HEK293T (cell line): ENCODE data around the gene CSF3R.

Source experiments
- ARNT ChIP-seq: fragments of 450-650 bp; IDR thresholded peaks from 2 replicates; pipeline ENCODE4 v1.6.1; 2017; ENCODE audit warnings: mild to moderate bottlenecking
- BHLHE40 ChIP-seq: fragments of 450-650 bp; IDR thresholded peaks from 2 replicates; pipeline ENCODE4 v1.6.1; 2016; ENCODE audit warnings: mild to moderate bottlenecking, moderate library complexity, borderline replicate concordance
- FOXA1 ChIP-seq: fragments of 450-650 bp; IDR thresholded peaks from 2 replicates; pipeline ENCODE4 v1.6.1; 2016; ENCODE audit warnings: mild to moderate bottlenecking
- HDGF ChIP-seq: fragments of 450-650 bp; IDR thresholded peaks from 2 replicates; pipeline ENCODE4 v1.6.1; 2017; ENCODE audit warnings: antibody characterized with exemption, borderline replicate concordance
- L3MBTL2 ChIP-seq: fragments of 450-650 bp; conservative IDR thresholded peaks from 2 replicates; pipeline ENCODE4 v1.6.1; 2016; ENCODE audit warnings: mild to moderate bottlenecking
- LEF1 ChIP-seq: fragments of 450-650 bp; IDR thresholded peaks from 2 replicates; pipeline ENCODE4 v1.6.1; 2017; ENCODE audit warnings: mild to moderate bottlenecking, borderline replicate concordance
- SP1 ChIP-seq: fragments of 450-650 bp; IDR thresholded peaks from 2 replicates; pipeline ENCODE4 v1.6.1; 2017
- SUZ12 ChIP-seq: fragments of 450-650 bp; IDR thresholded peaks from 2 replicates; pipeline ENCODE4 v1.6.1; 2016; ENCODE audit warnings: mild to moderate bottlenecking
- TARDBP ChIP-seq: fragments of 450-650 bp; IDR thresholded peaks from 2 replicates; pipeline ENCODE4 v1.6.1; 2016
- ZNF384 ChIP-seq: fragments of 450-650 bp; IDR thresholded peaks from 2 replicates; pipeline ENCODE4 v1.6.1; 2016

GRCh38 chr1:36420836-36421317 lies 61.8 kb downstream of the CSF3R start:
- TF ChIP-seq FOXA1, result no peak
- TF ChIP-seq SP1, result no peak
- TF ChIP-seq L3MBTL2, result no peak
- no peak for TF ChIP-seq ZNF384
- TF ChIP-seq SUZ12, result no peak
- TF ChIP-seq ARNT, result no peak
- TF ChIP-seq TARDBP, result no peak
- no peak for TF ChIP-seq HDGF
- TF ChIP-seq BHLHE40, result no peak
- no peak for TF ChIP-seq LEF1
